Caco-2 (cell line): ENCODE data around the gene JAG1. TPM values are rescaled to one million over a fixed set of nuclear protein-coding genes. Genes with fewer than 3 reads are reported as not detected.
A peak's percentile ranks its signal among the peaks of the same experiment; 100 is the strongest.

Experiments used
- BruUV-seq: library from RNA; stranded (reverse); fragments of 400-500 nt; replicated peaks from 2 replicates; lab custom pipeline; 2021; lab: Mats Ljungman, UMichigan
- CTCF ChIA-PET: fragments of 300-600 bp; sonication (Branson Sonifier 250); formaldehyde crosslinking; loops from one replicate; lab custom pipeline; 2022; ENCODE audit warnings: antibody characterized with exemption; lab: Charles Lee
- POLR2A ChIA-PET: fragments of 300-600 bp; sonication (Branson Sonifier 250); formaldehyde crosslinking; loops from one replicate; lab custom pipeline; 2022; ENCODE audit warnings: antibody characterized with exemption; lab: Charles Lee
- DNase-seq, 2 experiments: peaks; one replicate each; pipeline versions ENCODE4 v3.0.0 to v3.0.0-alpha.2; 2020 to 2022
- H3K27me3 ChIP-seq: replicated peaks from 2 replicates; pipeline ENCODE4 v1.6.0; 2011; ENCODE audit warnings: low read length; ENCODE audit not compliant: control insufficient read depth, insufficient read depth
- H3K36me3 ChIP-seq: 2 replicates; pipeline ENCODE4 v1.5.1; 2011; ENCODE audit warnings: low read length; ENCODE audit not compliant: control insufficient read depth, insufficient read depth
- H3K4me1 ChIP-seq: fragments of 250-450 bp; sonication (Bioruptor Pico); 2 replicates; pipeline ENCODE4 v1.5.1; 2020; ENCODE audit warnings: mild to moderate bottlenecking
- H3K4me3 ChIP-seq: 2 replicates; pipeline ENCODE4 v1.5.1; 2011; ENCODE audit warnings: low read depth, mild to moderate bottlenecking, control low read depth, low read length
- H3K9me3 ChIP-seq: fragments of 250-450 bp; sonication (Bioruptor Pico); 2 replicates; pipeline ENCODE4 v1.5.1; 2020; ENCODE audit warnings: mild to moderate bottlenecking, moderate library complexity
- H3K27ac Mint-ChIP-seq: one replicate; pipeline ENCODE4 v1.8.0; 2022; ENCODE audit warnings: mixed read lengths; ENCODE audit not compliant: unreplicated experiment
- H3K27me3 Mint-ChIP-seq: one replicate; pipeline ENCODE4 v1.8.0; 2022; ENCODE audit warnings: mixed read lengths; ENCODE audit not compliant: insufficient read depth, unreplicated experiment
- H3K36me3 Mint-ChIP-seq: one replicate; pipeline ENCODE4 v1.8.0; 2022; ENCODE audit warnings: mild to moderate bottlenecking, mixed read lengths; ENCODE audit not compliant: insufficient read depth, unreplicated experiment
- H3K4me1 Mint-ChIP-seq: one replicate; pipeline ENCODE4 v1.8.0; 2022; ENCODE audit warnings: low read depth, mixed read lengths; ENCODE audit not compliant: unreplicated experiment
- H3K4me3 Mint-ChIP-seq: one replicate; pipeline ENCODE4 v1.8.0; 2022; ENCODE audit warnings: mild to moderate bottlenecking, moderate library complexity, mixed read lengths; ENCODE audit not compliant: unreplicated experiment
- H3K9me3 Mint-ChIP-seq: one replicate; pipeline ENCODE4 v1.8.0; 2022; ENCODE audit warnings: mixed read lengths; ENCODE audit not compliant: unreplicated experiment
- CTCF ChIP-seq, 2 experiments: fragments of 200-600 bp in 1 of 2; IDR thresholded peaks; 1 replicate in 1 of 2; 2 replicates in 1 of 2; pipeline versions ENCODE4 v1.5.1 to v1.8.0; 2011 to 2022; ENCODE audit warnings: antibody characterized with exemption in 1 of 2, control low read depth in 1 of 2, inconsistent platforms in 1 of 2, low read depth in 1 of 2, low read length in 1 of 2, mild to moderate bottlenecking in 1 of 2, moderate library complexity in 1 of 2; ENCODE audit not compliant: insufficient read depth in 1 of 2, severe bottlenecking in 1 of 2, unreplicated experiment in 1 of 2
- intact Hi-C: fragments of 100-400 bp; cut with micrococcal nuclease; formaldehyde crosslinking; loops from one replicate; pipeline ENCODE4 v1.10.0; 2022; ENCODE audit not compliant: unreplicated experiment
- total RNA-seq: library from RNA; stranded (reverse); gene quantifications from 2 replicates; pipeline ENCODE4 v1.2.3, GENCODE V29; 2022

The JAG1 gene
- total RNA-seq, 1 experiment from 2014 or later: 69.8 TPM

DNA sequence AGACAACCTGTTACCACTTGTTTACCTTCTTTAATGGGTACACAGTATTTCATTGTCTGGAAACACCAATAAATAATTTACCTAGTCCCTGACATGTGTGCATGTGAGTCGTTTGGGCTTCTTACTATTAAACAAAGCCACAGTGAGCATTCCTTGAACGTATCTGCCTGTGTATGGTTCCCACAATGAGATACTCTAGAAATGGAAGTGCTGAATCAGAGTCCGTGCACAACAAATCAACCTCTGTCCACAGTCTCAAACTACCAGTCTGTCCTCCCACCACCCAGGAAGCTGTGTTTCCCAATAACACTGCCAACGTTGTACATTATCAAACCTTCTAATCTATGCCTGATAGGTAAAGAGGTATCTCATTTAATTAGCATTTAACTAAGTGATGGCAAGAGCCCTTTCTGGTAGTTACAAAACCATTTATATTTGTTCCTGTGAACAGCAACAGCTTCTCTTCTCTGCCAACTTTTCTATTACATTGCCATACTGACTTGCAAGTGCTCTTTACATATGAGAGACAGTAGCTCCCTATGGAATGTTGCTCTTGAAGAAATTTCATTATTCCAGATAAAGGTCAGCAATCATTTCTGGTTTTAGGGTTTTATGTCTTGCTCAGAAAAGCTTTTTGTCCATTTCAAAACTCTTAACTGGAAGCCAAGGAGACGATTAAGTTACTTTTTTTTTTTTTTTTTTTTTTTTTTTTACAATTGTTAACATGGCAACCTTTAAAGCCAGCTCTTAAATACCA is 14.7 kb downstream of the JAG1 start:
- peak overlapping the region; percentile 90 for H3K27ac Mint-ChIP-seq

DNA sequence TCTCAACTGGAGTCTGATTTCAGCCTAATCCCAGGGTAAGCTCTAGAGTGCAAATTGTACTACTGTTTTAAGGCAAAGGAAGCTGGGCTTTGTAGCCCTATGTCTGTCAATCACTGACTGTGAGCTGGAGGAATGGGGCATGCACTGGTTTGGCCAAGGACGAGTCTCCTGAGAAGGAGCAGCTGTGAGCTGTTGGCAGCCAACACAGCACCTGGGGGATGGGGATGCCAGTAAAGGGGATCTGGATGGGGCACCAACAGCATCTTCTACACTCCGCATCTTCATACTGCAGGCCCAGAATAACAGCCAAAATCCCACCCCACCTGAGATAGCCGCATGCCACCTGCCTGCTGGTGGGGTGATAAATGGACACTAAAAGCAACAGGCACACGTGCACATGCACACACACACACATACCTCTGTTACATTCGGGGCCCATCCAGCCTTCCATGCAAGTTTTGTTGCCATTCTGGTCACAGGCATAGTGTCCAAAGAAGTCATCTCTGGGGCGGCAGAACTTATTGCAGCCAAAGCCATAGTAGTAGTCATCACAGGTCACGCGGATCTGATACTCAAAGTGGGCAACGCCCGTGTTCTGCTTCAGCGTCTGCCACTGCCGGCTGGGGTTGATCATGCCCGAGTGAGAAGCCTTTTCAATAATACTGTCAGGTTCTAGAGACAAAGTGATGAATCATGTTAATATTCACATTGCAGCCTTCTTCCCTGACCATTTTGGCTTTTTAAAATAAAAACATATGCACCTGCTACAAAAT is 15.6 kb downstream of the JAG1 start:
- H3K27ac Mint-ChIP-seq: peak overlapping the region; percentile 24
- Histone ChIP-seq H3K9me3 (no peaks in the 10 kb centered on the region), H3K4me1 (peaks cover 64% of the 10 kb centered on the region), H3K4me3 (no peak overlapping the region), H3K36me3 (peaks cover 8% of the 10 kb centered on the region), H3K27me3 (no peaks in the 10 kb centered on the region)
- BruUV-seq: no TSS peak
- ChIA-PET CTCF (no interaction called here), POLR2A (no interaction called here)
- H3K27me3 Mint-ChIP-seq: no peaks in the 10 kb centered on the region
- peaks cover 100% of the 10 kb centered on the region for H3K36me3 Mint-ChIP-seq
- peaks cover 72% of the 10 kb centered on the region for H3K4me1 Mint-ChIP-seq
- TF ChIP-seq CTCF (IDR thresholded peaks at IDR 0.05; ENCODE audit: insufficient read depth in 1 of 2, low read depth in 1 of 2, low read length in 1 of 2, severe bottlenecking in 1 of 2, unreplicated experiment in 1 of 2): no peak
- intact Hi-C loops: no loop called here
- no peak for DNase-seq
- no peak overlapping the region for H3K4me3 Mint-ChIP-seq
- no peaks in the 10 kb centered on the region for H3K9me3 Mint-ChIP-seq

More for the DNA sequence above, 14.7 kb downstream of the JAG1 start:
- no TSS peak for BruUV-seq
- intact Hi-C loops: no loop called here
- Mint-ChIP-seq H3K4me1 (peaks cover 78% of the 10 kb centered on the region), H3K27me3 (no peaks in the 10 kb centered on the region), H3K4me3 (no peak overlapping the region), H3K36me3 (peaks cover 100% of the 10 kb centered on the region), H3K9me3 (no peaks in the 10 kb centered on the region)
- no peaks in the 10 kb centered on the region for H3K9me3 ChIP-seq
- peaks cover 8% of the 10 kb centered on the region for H3K36me3 ChIP-seq
- DNase-seq: no peak
- no peaks in the 10 kb centered on the region for H3K27me3 ChIP-seq
- TF ChIP-seq CTCF (IDR thresholded peaks at IDR 0.05; ENCODE audit: insufficient read depth in 1 of 2, low read depth in 1 of 2, low read length in 1 of 2, severe bottlenecking in 1 of 2, unreplicated experiment in 1 of 2): no peak
- H3K4me1 ChIP-seq: peaks cover 68% of the 10 kb centered on the region
- no peak overlapping the region for H3K4me3 ChIP-seq
- CTCF ChIA-PET: no interaction called here
- POLR2A ChIA-PET: interaction anchor here (0.7 to 2.0 kb wide), 2 partner anchors 15 to 363 kb away, joined by 7 to 14 read pairs; partner anchors contain the start of gene JAG1

DNA sequence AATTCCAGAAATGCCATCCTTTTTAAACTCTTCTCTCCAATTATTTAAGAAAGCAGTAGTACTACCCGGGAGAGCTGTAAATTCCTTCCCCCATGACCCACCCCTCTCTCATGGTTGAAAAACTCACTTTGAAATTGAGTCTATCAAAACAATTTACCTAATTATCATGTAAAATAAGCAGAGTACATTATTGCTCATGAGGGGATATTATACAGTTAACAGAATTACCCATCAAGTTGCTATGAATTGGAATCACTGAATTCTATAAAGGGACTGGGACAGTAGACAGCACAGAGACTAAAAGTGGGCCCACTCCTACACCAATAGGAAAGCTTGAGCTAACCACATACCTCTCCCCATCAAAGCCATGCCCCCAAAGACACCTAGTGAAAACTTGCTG is 16.3 kb downstream of the JAG1 start:
- no peak for DNase-seq
- POLR2A ChIA-PET: no interaction called here
- peaks cover 9% of the 10 kb centered on the region for H3K36me3 ChIP-seq
- H3K27ac Mint-ChIP-seq: peak overlapping the region; percentile 24
- no peak overlapping the region for H3K4me3 Mint-ChIP-seq
- no peak overlapping the region for H3K4me3 ChIP-seq
- intact Hi-C loops: no loop called here
- H3K4me1 Mint-ChIP-seq: peaks cover 64% of the 10 kb centered on the region
- H3K9me3 ChIP-seq: no peaks in the 10 kb centered on the region
- TF ChIP-seq CTCF (IDR thresholded peaks at IDR 0.05; ENCODE audit: insufficient read depth in 1 of 2, low read depth in 1 of 2, low read length in 1 of 2, severe bottlenecking in 1 of 2, unreplicated experiment in 1 of 2): no peak
- peaks cover 62% of the 10 kb centered on the region for H3K4me1 ChIP-seq
- no TSS peak for BruUV-seq
- H3K9me3 Mint-ChIP-seq: no peaks in the 10 kb centered on the region
- CTCF ChIA-PET: no interaction called here
- peaks cover 100% of the 10 kb centered on the region for H3K36me3 Mint-ChIP-seq
- no peaks in the 10 kb centered on the region for H3K27me3 ChIP-seq
- no peaks in the 10 kb centered on the region for H3K27me3 Mint-ChIP-seq
